CD4-positive, alpha-beta T cell treated with Interleukin-2 at 100 ng/mL for 4 hours (primary cell): Measurements from ENCODE around the gene CRAT.

ENCODE experiments used
- DNase-seq: peaks from one replicate; pipeline ENCODE4 v3.0.0-alpha.2; 2020; ENCODE audit warnings: low spot score

Gene CRAT

GRCh38 chr9:129110740-129111527 lies at the start of gene CRAT, which contains the start of gene PTPA:
Gene CRAT, minus strand, starts transcription at chr9:129110793. Its CDS starts 284 bp downstream, at chr9:129110509.
Gene PTPA, plus strand, starts transcription at chr9:129111415. Its CDS starts 186 bp downstream, at chr9:129111601.
- DNase-seq, result peak; percentile 94

- no peak for DNase-seq
Observed at GRCh38 chr9:129156163-129156562, 45.6 kb upstream of the CRAT start.

GRCh38 chr9:129154866-129155477 lies 44.4 kb upstream of the CRAT start:
- DNase-seq, result no peak

DNA sequence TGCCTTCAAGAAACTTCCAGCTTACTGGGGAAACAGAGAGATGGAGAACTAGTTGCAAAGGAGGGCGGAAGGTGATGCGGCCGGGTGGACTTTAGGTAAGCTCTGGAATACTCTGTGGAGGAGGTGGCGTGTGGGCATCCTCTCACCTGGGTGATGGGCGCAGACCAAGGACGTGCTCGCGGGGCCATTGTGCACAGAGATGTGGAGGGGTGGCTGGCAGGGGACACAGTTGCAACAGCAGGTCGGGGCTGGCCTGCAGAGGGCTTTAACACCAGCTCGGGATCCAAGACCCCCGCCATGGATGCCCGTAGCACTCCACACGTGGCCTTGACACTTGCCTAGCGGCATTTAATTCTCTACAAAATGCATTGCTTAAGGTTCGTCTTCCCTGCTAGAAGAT lies 40.9 kb upstream of the CRAT start:
- no peak for DNase-seq

GRCh38 chr9:129150672-129151211 lies 40.1 kb upstream of the CRAT start:
- no peak for DNase-seq

GRCh38 chr9:129150122-129150521 lies 39.5 kb upstream of the CRAT start:
- no peak for DNase-seq

DNA sequence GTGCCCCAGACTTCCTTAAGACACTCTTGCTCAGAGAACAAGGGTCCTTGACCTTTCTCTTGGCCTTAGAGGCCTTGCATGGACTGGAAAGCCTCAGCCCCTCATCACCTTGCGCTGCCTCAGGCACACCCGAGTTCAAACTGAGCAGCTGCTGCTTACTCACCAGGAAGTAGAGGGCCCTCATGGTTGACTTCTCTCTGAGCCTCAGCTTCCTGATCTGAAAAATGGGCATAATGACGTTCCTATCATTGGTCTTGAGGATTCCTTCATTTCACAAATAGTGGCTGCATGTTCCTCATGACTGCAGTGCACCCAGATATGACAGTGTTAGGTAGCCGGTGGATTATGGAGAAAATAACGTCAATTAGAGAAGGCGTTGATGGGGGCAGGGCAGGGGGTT lies 38.8 kb upstream of the CRAT start:
- DNase-seq, result no peak

- no peak for DNase-seq
Observed at GRCh38 chr9:129148463-129149204, 38.0 kb upstream of the CRAT start.

GRCh38 chr9:129146441-129146941 lies 35.9 kb upstream of the CRAT start:
- no peak for DNase-seq

DNA sequence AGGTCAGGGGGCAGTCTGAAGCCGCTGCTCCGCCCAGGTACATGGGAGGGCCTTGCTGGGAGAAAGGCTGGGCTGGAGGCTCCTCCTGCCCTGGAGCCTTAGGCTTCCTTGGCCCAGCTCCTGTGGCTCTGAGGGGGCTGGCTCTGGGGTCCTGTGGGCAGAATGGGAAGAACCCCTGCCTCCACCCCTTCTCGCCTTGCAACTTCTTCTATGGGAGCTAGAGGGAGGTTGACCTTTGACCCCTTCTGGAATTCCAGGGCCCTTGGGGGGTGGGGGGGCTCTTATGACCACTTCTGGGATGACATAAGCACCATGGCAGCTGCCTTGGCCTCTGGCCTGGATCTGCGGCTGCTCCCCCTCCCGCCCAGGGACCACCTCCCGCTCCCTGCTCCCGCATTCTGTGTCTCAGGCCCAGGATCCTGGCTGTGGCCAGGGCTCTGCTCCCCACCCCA lies 35.3 kb upstream of the CRAT start:
- no peak for DNase-seq

DNA sequence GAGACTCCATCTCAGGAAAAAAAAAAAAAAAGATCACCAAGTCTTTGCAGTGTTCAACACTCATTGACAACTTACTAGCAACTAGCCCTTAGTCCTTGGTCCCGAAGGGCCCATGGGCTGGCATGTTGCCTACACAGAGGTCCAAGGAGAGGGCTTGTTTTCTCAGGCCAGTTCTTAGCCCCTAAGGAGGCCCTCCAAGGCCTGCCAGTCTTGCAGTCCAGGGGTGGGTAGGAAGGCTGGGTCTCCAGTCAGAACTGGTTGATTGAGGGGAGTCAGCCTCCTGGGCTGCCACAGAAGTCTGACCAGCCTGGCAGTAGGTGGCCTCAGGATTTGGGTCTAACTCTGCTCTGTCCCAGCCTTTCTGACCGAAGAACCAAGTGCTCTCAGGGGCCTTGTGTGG lies 34.7 kb upstream of the CRAT start:
- no peak for DNase-seq

GRCh38 chr9:129143031-129143927 lies 32.7 kb upstream of the CRAT start:
- DNase-seq, result peak; percentile 74

DNA sequence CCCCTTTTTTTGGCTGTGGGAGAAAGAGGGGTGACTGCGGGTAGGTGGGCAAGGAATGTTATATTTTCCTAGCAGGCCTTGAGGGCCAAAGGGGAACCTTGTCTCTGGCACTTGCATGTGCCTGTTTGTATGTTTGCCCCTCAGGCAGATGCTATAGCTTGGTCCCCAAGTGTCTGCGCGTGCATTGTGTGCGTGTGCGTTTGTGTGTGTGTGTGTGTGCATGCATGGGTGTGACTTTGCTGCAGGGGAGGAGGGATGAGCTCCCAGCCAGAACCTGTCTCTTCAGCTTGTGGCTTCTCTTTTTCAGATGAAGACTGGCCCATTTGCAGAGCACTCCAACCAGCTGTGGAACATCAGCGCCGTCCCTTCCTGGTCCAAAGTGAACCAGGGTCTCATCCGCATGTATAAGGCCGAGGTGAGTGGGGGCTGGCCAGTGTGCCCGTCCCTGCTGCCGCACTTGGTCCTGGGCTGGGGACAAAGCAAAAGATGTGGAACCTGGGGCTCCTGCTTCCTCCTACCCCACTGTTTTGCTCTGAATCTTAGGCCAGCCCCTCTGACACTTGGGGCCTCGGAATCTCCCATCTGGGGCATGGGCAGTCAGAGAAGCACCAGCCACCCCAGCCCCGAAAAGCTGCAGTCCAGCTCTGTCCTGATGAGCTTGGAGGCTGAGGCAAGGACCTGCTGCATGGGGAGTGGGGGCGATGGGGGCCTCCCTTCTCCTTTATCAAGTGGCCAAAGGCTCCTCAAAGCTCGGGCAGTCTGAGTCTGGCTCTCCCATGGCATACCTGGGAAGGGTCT lies 31.7 kb upstream of the CRAT start:
- no peak for DNase-seq

- DNase-seq, result peak; percentile 12
Observed at GRCh38 chr9:129141066-129142041, 30.8 kb upstream of the CRAT start.

GRCh38 chr9:129140397-129141065 lies 29.9 kb upstream of the CRAT start:
- peak; percentile 16 for DNase-seq

DNA sequence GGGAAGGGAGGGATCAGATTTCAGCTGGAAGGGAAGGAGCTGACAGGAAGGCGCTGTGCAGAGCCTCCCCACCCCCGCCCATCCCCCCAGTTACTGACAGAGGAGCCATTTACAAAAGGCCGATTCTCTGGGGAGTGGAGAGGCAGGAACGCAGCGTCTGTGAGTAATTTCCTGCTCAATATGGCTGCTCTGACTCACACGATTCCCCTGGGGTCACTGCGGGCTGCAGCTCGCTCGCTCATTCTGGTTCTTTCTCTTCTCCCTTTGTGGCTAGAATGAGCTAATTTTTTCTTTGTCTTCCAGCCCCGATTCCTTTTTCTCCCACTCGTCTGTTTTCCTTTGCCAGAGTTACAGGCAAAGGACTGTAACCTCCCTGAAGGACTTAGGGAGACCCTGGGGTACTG lies 29.4 kb upstream of the CRAT start:
- peak; percentile 91 for DNase-seq

GRCh38 chr9:129139233-129139992 lies 28.8 kb upstream of the CRAT start:
- DNase-seq, result peak; percentile 87
